Jurkat, Clone E6-1 (cell line): Measurements from ENCODE around the gene PUSL1.

Experiments
- DNase-seq: peaks from one replicate; pipeline ENCODE4 v3.0.0-alpha.2; 2011; ENCODE audit warnings: low read depth, low spot score
- H3K4me3 ChIP-seq: 2 replicates; pipeline ENCODE4 v1.5.1; 2011; ENCODE audit warnings: mild to moderate bottlenecking, low read length, control low read depth, moderate library complexity

Gene PUSL1

GRCh38 chr1:1318777-1319645 lies 10.6 kb downstream of the PUSL1 start:
- DNase-seq: no peak
- H3K4me3 ChIP-seq: no peak overlapping the region

GRCh38 chr1:1319646-1319941 lies 11.2 kb downstream of the PUSL1 start:
- no peak overlapping the region for H3K4me3 ChIP-seq
- DNase-seq: no peak

GRCh38 chr1:1320666-1321448 lies 12.5 kb downstream of the PUSL1 start:
- no peak overlapping the region for H3K4me3 ChIP-seq
- DNase-seq: no peak

- no peak overlapping the region for H3K4me3 ChIP-seq
- DNase-seq: no peak
Measured at GRCh38 chr1:1321477-1321876, 13.1 kb downstream of the PUSL1 start.

GRCh38 chr1:1322418-1322817 lies 14.0 kb downstream of the PUSL1 start:
- no peak for DNase-seq
- no peak overlapping the region for H3K4me3 ChIP-seq

- no peak overlapping the region; the same call in 1 of the 2 replicates for H3K4me3 ChIP-seq
- DNase-seq: no peak
Measured at GRCh38 chr1:1322952-1323351, 14.6 kb downstream of the PUSL1 start.

GRCh38 chr1:1324084-1324523 lies 15.7 kb downstream of the PUSL1 start:
- DNase-seq: no peak
- H3K4me3 ChIP-seq: peak overlapping the region; percentile 65

- H3K4me3 ChIP-seq: peak within 1 kb of the TSS; percentile 65
- DNase-seq: peak; percentile 82
Measured at GRCh38 chr1:1324524-1325287, 16.3 kb downstream of the PUSL1 start, which contains the start of the genes CPTP and INTS11. CPTP (plus strand) TSS chr1:1324802; CDS start chr1:1326911, 2,109 bp downstream. INTS11 (minus strand) TSS chr1:1324660; CDS start chr1:1324608, 52 bp downstream.

- H3K4me3 ChIP-seq: peak overlapping the region; percentile 65
- DNase-seq: no peak
Measured at GRCh38 chr1:1325288-1326074, 17.1 kb downstream of the PUSL1 start.

GRCh38 chr1:1326075-1326605 lies 17.7 kb downstream of the PUSL1 start:
- DNase-seq: no peak
- peak overlapping the region; percentile 65; the same call in 1 of the 2 replicates for H3K4me3 ChIP-seq

GRCh38 chr1:1327291-1327690 lies 18.9 kb downstream of the PUSL1 start:
- no peak overlapping the region for H3K4me3 ChIP-seq

GRCh38 chr1:1328254-1328653 lies 19.9 kb downstream of the PUSL1 start:
- no peak for DNase-seq
- no peak overlapping the region for H3K4me3 ChIP-seq

More at GRCh38 chr1:1327291-1327690, 18.9 kb downstream of the PUSL1 start:
- DNase-seq: no peak

GRCh38 chr1:1329304-1330210 lies 21.2 kb downstream of the PUSL1 start:
- H3K4me3 ChIP-seq: no peak overlapping the region
- no peak for DNase-seq

- no peak overlapping the region for H3K4me3 ChIP-seq
Measured at GRCh38 chr1:1330366-1331067, 22.1 kb downstream of the PUSL1 start.

GRCh38 chr1:1331068-1331965 lies 22.9 kb downstream of the PUSL1 start, which contains the start of gene TAS1R3:
TAS1R3 (plus strand) TSS chr1:1331280; CDS start chr1:1331346, 66 bp downstream.
- no peak within 1 kb of the TSS for H3K4me3 ChIP-seq
- no peak for DNase-seq

More at GRCh38 chr1:1330366-1331067, 22.1 kb downstream of the PUSL1 start:
- DNase-seq: no peak
